Endothelial cell of umbilical vein (primary cell): Measurements from ENCODE around the gene MYH11. TPM values are rescaled to one million over a fixed set of nuclear protein-coding genes. Genes with fewer than 3 reads are reported as not detected.

Source experiments
- BruUV-seq: library from RNA; stranded (reverse); fragments of 400-500 nt; replicated peaks from 2 replicates; lab custom pipeline; 2021; lab: Mats Ljungman, UMichigan
- CTCF ChIA-PET: fragments of 300-600, 350-600 bp; sonication (Branson Sonifier 250); formaldehyde crosslinking; loops from one replicate; lab custom pipeline; 2021; ENCODE audit warnings: antibody characterized with exemption, inconsistent platforms; lab: Charles Lee
- POLR2A ChIA-PET: fragments of 300-600, 350-600 bp; sonication (Branson Sonifier 250); formaldehyde crosslinking; loops from one replicate; lab custom pipeline; 2021; ENCODE audit warnings: antibody characterized with exemption, inconsistent platforms; lab: Charles Lee
- DNase-seq: peaks from one replicate; pipeline ENCODE4 v3.0.0-alpha.2; 2011; ENCODE audit warnings: low read depth, low spot score
- FAIRE-seq: peaks from 2 replicates; lab custom pipeline; 2011; peaks lifted over from hg19 to GRCh38; lab: Jason Lieb, UNC
- H2AFZ ChIP-seq: 2 replicates; pipeline ENCODE4 v1.6.0; 2012; ENCODE audit warnings: low read depth, low read length, control low read depth, inconsistent platforms
- H3K27ac ChIP-seq: 2 replicates; pipeline ENCODE4 v1.5.1; 2011; ENCODE audit warnings: low read depth, mild to moderate bottlenecking, control low read depth, low read length, moderate library complexity; ENCODE audit not compliant: insufficient read depth
- H3K27me3 ChIP-seq, 2 experiments: 2 replicates each; pipeline versions ENCODE4 v1.6.0 to v1.6.1; 2011; ENCODE audit warnings: low read length in 2 of 2, mixed read lengths in 1 of 2; ENCODE audit not compliant: control insufficient read depth in 2 of 2, insufficient read depth in 2 of 2
- H3K36me3 ChIP-seq, 2 experiments: 2 replicates in 1 of 2; 3 replicates in 1 of 2; pipeline ENCODE4 v1.5.1; 2011; ENCODE audit warnings: low read length in 2 of 2, mild to moderate bottlenecking in 1 of 2, moderate library complexity in 1 of 2; ENCODE audit not compliant: control insufficient read depth in 2 of 2, insufficient read depth in 2 of 2; ENCODE audit errors: extremely low read depth in 1 of 2
- H3K4me1 ChIP-seq: 3 replicates; pipeline ENCODE4 v1.5.1; 2011; ENCODE audit warnings: mild to moderate bottlenecking, low read length; ENCODE audit not compliant: control insufficient read depth, insufficient read depth; ENCODE audit errors: extremely low read depth
- H3K4me2 ChIP-seq: 2 replicates; pipeline ENCODE4 v1.6.1; 2011; ENCODE audit warnings: low read length, control low read depth, mixed read lengths; ENCODE audit not compliant: insufficient read depth
- H3K4me3 ChIP-seq, 3 experiments: fragments of 200-600 bp in 1 of 3; sonication (generic), shearing (Covaris generic) in 1 of 3; replicated peaks in 1 of 3; 2 replicates each; pipeline ENCODE4 v1.5.1; 2011 to 2016; ENCODE audit warnings: control low read depth in 3 of 3, low read length in 3 of 3, mild to moderate bottlenecking in 2 of 3, inconsistent platforms in 1 of 3, low read depth in 1 of 3, moderate library complexity in 1 of 3; ENCODE audit not compliant: insufficient read depth in 1 of 3
- H3K79me2 ChIP-seq: 2 replicates; pipeline ENCODE4 v1.6.0; 2012; ENCODE audit warnings: low read length, inconsistent platforms; ENCODE audit not compliant: control insufficient read depth, insufficient read depth
- H3K9ac ChIP-seq: replicated peaks from 2 replicates; pipeline ENCODE3; 2011; ENCODE audit warnings: low read length, control low read depth; ENCODE audit not compliant: insufficient read depth; ENCODE audit errors: extremely low read depth
- H3K9me1 ChIP-seq: replicated peaks from 3 replicates; pipeline ENCODE4 v1.6.0; 2011; ENCODE audit warnings: mild to moderate bottlenecking, low read length; ENCODE audit not compliant: control insufficient read depth, insufficient read depth; ENCODE audit errors: extremely low read depth
- H3K9me3 ChIP-seq: replicated peaks from 2 replicates; pipeline ENCODE4 v1.5.1; 2012; ENCODE audit warnings: low read length, inconsistent platforms; ENCODE audit not compliant: control insufficient read depth, insufficient read depth
- H4K20me1 ChIP-seq: replicated peaks from 2 replicates; pipeline ENCODE3; 2011; ENCODE audit warnings: mild to moderate bottlenecking, low read length; ENCODE audit not compliant: control insufficient read depth, insufficient read depth; ENCODE audit errors: extremely low read depth
- CTCF ChIP-seq, 2 donors: IDR thresholded peaks; 1 replicate in 1 of 2; 2 replicates in 1 of 2; pipeline ENCODE4 v1.5.1; 2011; ENCODE audit warnings: low read length in 2 of 2, mild to moderate bottlenecking in 2 of 2, moderate library complexity in 2 of 2, control low read depth in 1 of 2, inconsistent platforms in 1 of 2, low read depth in 1 of 2; ENCODE audit not compliant: insufficient read depth in 1 of 2; ENCODE audit errors: extremely low read depth in 1 of 2
- EZH2 ChIP-seq: IDR thresholded peaks from 2 replicates; pipeline ENCODE4 v1.6.1; 2012; ENCODE audit warnings: borderline replicate concordance, low read depth, mild to moderate bottlenecking, moderate library complexity, low read length, inconsistent platforms; ENCODE audit not compliant: severe bottlenecking
- FOS ChIP-seq: IDR thresholded peaks from 2 replicates; pipeline ENCODE4 v1.6.1; 2011; ENCODE audit warnings: mild to moderate bottlenecking, low read length, moderate library complexity, borderline replicate concordance; ENCODE audit not compliant: insufficient read depth
- GATA2 ChIP-seq: IDR thresholded peaks from 2 replicates; pipeline ENCODE4 v1.7.0; 2011; ENCODE audit warnings: low read depth, mild to moderate bottlenecking, moderate library complexity, mixed read lengths, low read length; ENCODE audit not compliant: insufficient read length, insufficient read depth
- JUN ChIP-seq: IDR thresholded peaks from 2 replicates; pipeline ENCODE4 v1.6.1; 2011; ENCODE audit warnings: borderline replicate concordance, low read depth; ENCODE audit not compliant: insufficient read length, insufficient read depth
- MAX ChIP-seq: IDR thresholded peaks from 2 replicates; pipeline ENCODE4 v1.6.1; 2011; ENCODE audit not compliant: insufficient read depth, insufficient read length
- MYC ChIP-seq: IDR thresholded peaks from one replicate; pipeline ENCODE4 v1.6.1; 2011; ENCODE audit warnings: mild to moderate bottlenecking, low read depth, low read length
- POLR2A ChIP-seq: IDR thresholded peaks from 2 replicates; pipeline ENCODE4 v1.6.1; 2012; ENCODE audit warnings: low read depth, mild to moderate bottlenecking, control low read depth, low read length
- POLR2AphosphoS5 ChIP-seq: IDR thresholded peaks from 2 replicates; pipeline ENCODE4 v1.6.1; 2012; ENCODE audit warnings: low read depth, mild to moderate bottlenecking, control low read depth, low read length, moderate library complexity; ENCODE audit not compliant: insufficient read depth
- dilution Hi-C: fragments of 300-500 bp; cut with MboI; formaldehyde crosslinking; loops from one replicate; pipeline ENCODE4 v1.15.0; 2019; ENCODE audit warnings: low sequenced_read_pairs; ENCODE audit not compliant: extremely low pct_ligation_motif_present
- intact Hi-C: fragments of 100-400 bp; cut with micrococcal nuclease; formaldehyde crosslinking; loops from one replicate; pipeline ENCODE4 v1.10.0; 2022
- polyA plus RNA-seq, 4 experiments: library from polyadenylated mRNA; depleted of rRNA in 3 of 4; stranded (reverse) in 3 of 4; unstranded in 1 of 4; fragments of >200 nt; gene quantifications; 2 replicates each; pipeline versions ENCODE4 v1.2.1 to v1.2.3, GENCODE V29; 2011 to 2012; ENCODE audit warnings: missing spikeins in 1 of 4
- total RNA-seq: library from RNA; stranded (reverse); gene quantifications from 2 replicates; pipeline ENCODE4 v1.2.3, GENCODE V29; 2021

MYH11 gene
- total and polyA plus RNA-seq, 2 donors (not counting 3 experiments of a cell fraction or from before 2014, with no cell fraction given) = not detected

- no peak overlapping the region for H2AFZ ChIP-seq
- no peak overlapping the region for H3K4me2 ChIP-seq
- no peak for FAIRE-seq
- CTCF ChIA-PET = interaction anchor here (1.4 to 3.5 kb wide), 2 partner anchors 12 to 55 kb away, joined by 3 to 43 read pairs; no protein-coding TSS in a partner anchor
- dilution Hi-C loops = no loop called here
- no peak for DNase-seq
- POLR2A ChIA-PET = no interaction called here
- no peak overlapping the region for H3K27ac ChIP-seq
- H3K9me1 ChIP-seq = no peaks in the 10 kb centered on the region
- H4K20me1 ChIP-seq = no peaks in the 10 kb centered on the region
- peaks cover 15% of the 10 kb centered on the region for H3K4me1 ChIP-seq
- peaks cover 33% of the 10 kb centered on the region for H3K79me2 ChIP-seq
- peaks cover 0 to 2% of the 10 kb centered on the region in 2 experiments for H3K36me3 ChIP-seq
- no peaks in the 10 kb centered on the region for H3K27me3 ChIP-seq
- no peak overlapping the region for H3K9ac ChIP-seq
- H3K9me3 ChIP-seq = no peaks in the 10 kb centered on the region
- no peak for TF ChIP-seq JUN
- no peak for TF ChIP-seq EZH2
- no peak for TF ChIP-seq CTCF (IDR thresholded peaks at IDR 0.05; ENCODE audit: extremely low read depth in 1 of 2, insufficient read depth in 1 of 2, low read depth in 1 of 2, low read length in 2 of 2)
- no peak for TF ChIP-seq MYC
- TF ChIP-seq FOS = no peak
- no peak for TF ChIP-seq GATA2
- no peak for TF ChIP-seq MAX
- TF ChIP-seq POLR2AphosphoS5 = no peak
- no peak for TF ChIP-seq POLR2A
- intact Hi-C loops = no loop called here
- H3K4me3 ChIP-seq = no peak overlapping the region
- no TSS peak for BruUV-seq
Measured at GRCh38 chr16:15885560-15886001, 28.8 kb upstream of the MYH11 start.
